Measurements from ENCODE around the gene CEACAM18. TPM values are rescaled to one million over a fixed set of nuclear protein-coding genes. Genes with fewer than 3 reads are reported as not detected.

The CEACAM18 gene
- total and polyA plus RNA-seq, 2 donors (not counting 1 experiment from before 2014, with no cell fraction given), result not detected

GRCh38 chr19:51479531-51480331, 1.4 kb downstream of the CEACAM18 start:
- WGBS (ENCODE audit: insufficient coverage), result 87% methylated on average over 12 of the region's 12 CpGs
- no peak for DNase-seq
- H3K27me3 Mint-ChIP-seq, result peaks cover 31% of the 10 kb centered on the region
- Histone ChIP-seq H2AFZ (ENCODE audit: insufficient read depth, low read depth, low read length, poor library complexity, severe bottlenecking) (no peak overlapping the region), H4K20me1 (ENCODE audit: control insufficient read depth, insufficient read depth, low read length, poor library complexity, severe bottlenecking) (no peaks in the 10 kb centered on the region), H3K4me1 (ENCODE audit: control insufficient read depth in 2 of 2, insufficient read depth in 2 of 2, low read length in 2 of 2) (no peaks in the 10 kb centered on the region), H3K36me3 (replicated peaks in 1 of 2; ENCODE audit: control extremely low read depth in 1 of 2, control insufficient read depth in 1 of 2, extremely low read depth in 1 of 2, insufficient read depth in 2 of 2, low read length in 1 of 2) (no peaks in the 10 kb centered on the region), H3K27me3 (replicated peaks in 1 of 4; ENCODE audit: control extremely low read depth in 1 of 4, control insufficient read depth in 3 of 4, insufficient read depth in 4 of 4, low read length in 3 of 4) (peaks cover 0 to 20% (median 4%) of the 10 kb centered on the region in 4 experiments), H3K9ac (ENCODE audit: low read length) (no peak overlapping the region), H3K27ac (ENCODE audit: low read length in 2 of 2) (no peak overlapping the region), H3K4me3 (ENCODE audit: control extremely low read depth in 1 of 5, extremely low read depth in 1 of 5, insufficient read depth in 1 of 5, low read depth in 2 of 5, low read length in 4 of 5) (no peak overlapping the region), H3K9me3 (ENCODE audit: control extremely low read depth in 1 of 3, control insufficient read depth in 2 of 3, insufficient read depth in 1 of 3, low read length in 2 of 3) (peaks cover 0 to 9% (median 0%) of the 10 kb centered on the region in 3 donors), H3K79me2 (ENCODE audit: control insufficient read depth, insufficient read depth, low read length) (no peaks in the 10 kb centered on the region), H3K4me2 (replicated peaks; ENCODE audit: low read depth, low read length, poor library complexity, severe bottlenecking) (no peak overlapping the region)
- ChIA-PET POLR2A (interaction anchor here (0.7 kb wide), 1 partner anchor 138 kb away, joined by 3 read pairs; no protein-coding TSS in a partner anchor), CTCF (interaction anchor here (19.1 kb wide), 1 partner anchor 178 kb away, joined by 681 read pairs; no protein-coding TSS in a partner anchor)
- intact Hi-C loops (cut with micrococcal nuclease), result no loop called here
- no peaks in the 10 kb centered on the region for H3K4me1 Mint-ChIP-seq
- ATAC-seq (ENCODE audit: low read depth), result no peak
- no peak for TF ChIP-seq CTCF (IDR thresholded peaks at IDR 0.05)
- no peak for TF ChIP-seq EZH2 (IDR thresholded peaks at IDR 0.05; ENCODE audit: borderline replicate concordance, insufficient read depth, low read depth, low read length, poor library complexity, severe bottlenecking)
- H3K4me3 Mint-ChIP-seq, result no peak overlapping the region
- no peak overlapping the region for H3K27ac Mint-ChIP-seq
- H3K9me3 Mint-ChIP-seq (ENCODE audit: insufficient read depth), result no peaks in the 10 kb centered on the region

GRCh38 chr19:51480590-51480989, 2.3 kb downstream of the CEACAM18 start:
- no peak for ATAC-seq (ENCODE audit: low read depth)
- Histone ChIP-seq H3K79me2 (ENCODE audit: control insufficient read depth, insufficient read depth, low read length) (no peaks in the 10 kb centered on the region), H3K4me1 (ENCODE audit: control insufficient read depth in 2 of 2, insufficient read depth in 2 of 2, low read length in 2 of 2) (no peaks in the 10 kb centered on the region), H3K4me2 (replicated peaks; ENCODE audit: low read depth, low read length, poor library complexity, severe bottlenecking) (no peak overlapping the region), H3K4me3 (ENCODE audit: control extremely low read depth in 1 of 5, extremely low read depth in 1 of 5, insufficient read depth in 1 of 5, low read depth in 2 of 5, low read length in 4 of 5) (no peak overlapping the region), H3K9me3 (ENCODE audit: control extremely low read depth in 1 of 3, control insufficient read depth in 2 of 3, insufficient read depth in 1 of 3, low read length in 2 of 3) (peaks cover 0 to 9% (median 0%) of the 10 kb centered on the region in 3 donors), H3K27me3 (replicated peaks in 1 of 4; ENCODE audit: control extremely low read depth in 1 of 4, control insufficient read depth in 3 of 4, insufficient read depth in 4 of 4, low read length in 3 of 4) (peaks cover 0 to 20% (median 8%) of the 10 kb centered on the region in 4 experiments), H4K20me1 (ENCODE audit: control insufficient read depth, insufficient read depth, low read length, poor library complexity, severe bottlenecking) (no peaks in the 10 kb centered on the region), H3K27ac (ENCODE audit: low read length in 2 of 2) (no peak overlapping the region), H2AFZ (ENCODE audit: insufficient read depth, low read depth, low read length, poor library complexity, severe bottlenecking) (no peak overlapping the region), H3K9ac (ENCODE audit: low read length) (no peak overlapping the region), H3K36me3 (replicated peaks in 1 of 2; ENCODE audit: control extremely low read depth in 1 of 2, control insufficient read depth in 1 of 2, extremely low read depth in 1 of 2, insufficient read depth in 2 of 2, low read length in 1 of 2) (no peaks in the 10 kb centered on the region)
- no peak overlapping the region for H3K27ac Mint-ChIP-seq
- intact Hi-C loops (cut with micrococcal nuclease), result no loop called here
- no peaks in the 10 kb centered on the region for H3K9me3 Mint-ChIP-seq (ENCODE audit: insufficient read depth)
- CTCF ChIA-PET, result interaction anchor here (19.1 kb wide), 1 partner anchor 178 kb away, joined by 681 read pairs; no protein-coding TSS in a partner anchor
- peaks cover 40% of the 10 kb centered on the region for H3K27me3 Mint-ChIP-seq
- no peak for TF ChIP-seq EZH2 (IDR thresholded peaks at IDR 0.05; ENCODE audit: borderline replicate concordance, insufficient read depth, low read depth, low read length, poor library complexity, severe bottlenecking)
- no peak for TF ChIP-seq CTCF (IDR thresholded peaks at IDR 0.05)
- no peaks in the 10 kb centered on the region for H3K4me1 Mint-ChIP-seq
- DNase-seq, result no peak
- WGBS (ENCODE audit: insufficient coverage), result 48% methylated on average over 8 of the region's 8 CpGs
- no peak overlapping the region for H3K4me3 Mint-ChIP-seq
- POLR2A ChIA-PET, result no interaction called here

All from B cell (primary cell).